ENCODE measurements around the gene IL4I1.

DNA sequence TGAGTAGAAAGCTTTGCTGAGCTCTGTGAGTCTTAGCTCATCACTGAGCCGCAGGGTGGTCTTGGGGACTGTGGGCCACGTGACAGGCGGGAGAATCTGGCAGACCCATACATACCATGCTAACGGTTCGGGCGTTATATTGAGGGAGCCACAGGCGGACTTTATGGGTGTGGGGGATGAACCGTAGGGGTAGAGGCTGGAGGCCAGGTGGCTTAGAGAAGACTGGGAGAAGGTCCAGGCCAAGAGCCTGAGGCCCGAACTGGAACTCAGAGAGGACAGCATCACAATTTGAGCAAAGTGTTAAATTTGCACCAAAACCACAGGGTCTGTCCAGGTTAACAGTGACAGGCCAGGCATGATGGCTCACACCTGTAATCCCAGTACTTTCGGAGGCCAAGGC lies 17.0 kb upstream of the IL4I1 start:
- TF ChIP-seq, protein P1, sequence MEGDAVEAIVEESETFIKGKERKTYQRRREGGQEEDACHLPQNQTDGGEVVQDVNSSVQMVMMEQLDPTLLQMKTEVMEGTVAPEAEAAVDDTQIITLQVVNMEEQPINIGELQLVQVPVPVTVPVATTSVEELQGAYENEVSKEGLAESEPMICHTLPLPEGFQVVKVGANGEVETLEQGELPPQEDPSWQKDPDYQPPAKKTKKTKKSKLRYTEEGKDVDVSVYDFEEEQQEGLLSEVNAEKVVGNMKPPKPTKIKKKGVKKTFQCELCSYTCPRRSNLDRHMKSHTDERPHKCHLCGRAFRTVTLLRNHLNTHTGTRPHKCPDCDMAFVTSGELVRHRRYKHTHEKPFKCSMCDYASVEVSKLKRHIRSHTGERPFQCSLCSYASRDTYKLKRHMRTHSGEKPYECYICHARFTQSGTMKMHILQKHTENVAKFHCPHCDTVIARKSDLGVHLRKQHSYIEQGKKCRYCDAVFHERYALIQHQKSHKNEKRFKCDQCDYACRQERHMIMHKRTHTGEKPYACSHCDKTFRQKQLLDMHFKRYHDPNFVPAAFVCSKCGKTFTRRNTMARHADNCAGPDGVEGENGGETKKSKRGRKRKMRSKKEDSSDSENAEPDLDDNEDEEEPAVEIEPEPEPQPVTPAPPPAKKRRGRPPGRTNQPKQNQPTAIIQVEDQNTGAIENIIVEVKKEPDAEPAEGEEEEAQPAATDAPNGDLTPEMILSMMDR (IDR thresholded peaks at IDR 0.05): no peak
- TF ChIP-seq POLR2A (IDR thresholded peaks at IDR 0.05): no peak

All from adrenal gland (tissue), 5 donors.